ENCODE data around the gene DOCK11.

DOCK11 gene

GRCh38 chrX:118679290-118679689 lies 183.7 kb downstream of the DOCK11 start:
- no peak for TF ChIP-seq CTCF (IDR thresholded peaks at IDR 0.05; ENCODE audit: low read depth, low read length, missing control alignments)
- H3K4me3 ChIP-seq (ENCODE audit: low read depth, low read length), result no peak overlapping the region
- DNase-seq (ENCODE audit: low read depth), result no peak

GRCh38 chrX:118682258-118683014 lies 186.8 kb downstream of the DOCK11 start:
- no peak for TF ChIP-seq CTCF (IDR thresholded peaks at IDR 0.05; ENCODE audit: low read depth, low read length, missing control alignments)
- no peak overlapping the region for H3K4me3 ChIP-seq (ENCODE audit: low read depth, low read length)
- no peak for DNase-seq (ENCODE audit: low read depth)

GRCh38 chrX:118685393-118685792 lies 189.8 kb downstream of the DOCK11 start:
- no peak for TF ChIP-seq CTCF (IDR thresholded peaks at IDR 0.05; ENCODE audit: low read depth, low read length, missing control alignments)
- H3K4me3 ChIP-seq (ENCODE audit: low read depth, low read length), result no peak overlapping the region
- DNase-seq (ENCODE audit: low read depth), result no peak

- DNase-seq (ENCODE audit: low read depth), result no peak
These were observed 193.3 kb downstream of the DOCK11 start for GRCh38 chrX:118688935-118689334.

GRCh38 chrX:118693843-118694242 lies 198.2 kb downstream of the DOCK11 start:
- DNase-seq (ENCODE audit: low read depth), result no peak
- H3K4me3 ChIP-seq (ENCODE audit: low read depth, low read length), result no peak overlapping the region
- TF ChIP-seq CTCF (IDR thresholded peaks at IDR 0.05; ENCODE audit: low read depth, low read length, missing control alignments), result no peak

More at GRCh38 chrX:118688935-118689334, 193.3 kb downstream of the DOCK11 start:
- TF ChIP-seq CTCF (IDR thresholded peaks at IDR 0.05; ENCODE audit: low read depth, low read length, missing control alignments), result no peak
- no peak overlapping the region for H3K4me3 ChIP-seq (ENCODE audit: low read depth, low read length)

GRCh38 chrX:118694638-118695037 lies 199.0 kb downstream of the DOCK11 start:
- H3K4me3 ChIP-seq (ENCODE audit: low read depth, low read length), result no peak overlapping the region
- no peak for DNase-seq (ENCODE audit: low read depth)
- TF ChIP-seq CTCF (IDR thresholded peaks at IDR 0.05; ENCODE audit: low read depth, low read length, missing control alignments), result no peak

All from GM12864 (cell line).